Measurements from ENCODE around the gene COL17A1.

Gene COL17A1

DNA sequence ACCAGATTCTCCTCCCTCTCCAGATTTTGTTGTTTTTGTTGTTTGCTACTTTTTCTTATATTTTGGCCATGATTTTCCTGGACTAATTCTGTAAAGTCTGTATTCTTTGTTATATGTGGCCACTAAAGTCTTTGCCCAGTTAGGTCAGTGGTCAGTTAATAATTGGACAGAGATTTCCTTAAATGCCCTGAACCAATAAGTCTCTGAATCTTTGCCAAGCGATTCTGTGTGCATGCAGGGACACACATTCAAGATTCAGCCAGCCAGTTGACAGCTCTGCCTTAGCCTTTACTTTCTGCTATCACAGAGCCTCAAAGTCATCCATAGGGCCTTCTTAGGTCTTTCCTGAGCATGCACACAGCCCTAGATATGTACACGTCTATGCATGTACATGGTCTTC, 11.0 kb upstream of the COL17A1 start:
- DNase-seq, result no peak

DNA sequence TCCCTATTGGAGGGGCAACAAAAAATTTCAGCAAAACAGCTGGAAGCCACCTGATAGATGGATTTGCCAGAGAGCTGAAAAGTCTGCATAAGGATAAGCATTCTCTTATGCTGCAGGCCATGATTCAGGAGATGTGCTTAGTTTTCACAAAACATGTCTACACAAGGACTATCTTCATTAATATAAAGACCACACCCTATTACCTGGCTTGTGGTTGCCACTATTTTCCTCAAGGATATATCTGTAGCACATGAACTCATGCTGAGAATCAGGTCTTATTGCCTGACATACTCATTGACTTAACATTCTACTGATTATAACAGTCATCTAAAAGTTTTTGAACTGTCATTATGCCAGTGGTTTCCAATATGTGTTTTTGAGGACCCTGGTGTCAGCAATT, 7.1 kb upstream of the COL17A1 start:
- DNase-seq, result no peak

DNA sequence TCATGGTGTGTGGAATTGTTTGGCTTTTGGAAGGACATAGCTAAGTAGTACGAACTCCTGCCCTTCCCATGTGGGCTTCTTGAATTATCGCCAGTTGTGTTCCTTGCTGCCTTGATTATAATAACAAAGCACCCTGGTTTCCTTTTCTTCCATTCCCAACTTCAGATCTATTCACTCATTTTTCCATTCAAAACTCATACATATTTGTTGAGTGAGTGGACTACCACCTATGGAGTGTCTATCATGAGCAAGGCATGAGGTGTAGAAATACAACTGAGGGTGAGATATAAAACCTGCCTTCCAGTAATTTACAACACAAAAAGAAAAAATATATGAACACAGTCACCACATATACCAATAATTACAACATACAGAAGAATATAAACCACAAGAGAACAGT, 4.9 kb upstream of the COL17A1 start:
- DNase-seq, result no peak

DNA sequence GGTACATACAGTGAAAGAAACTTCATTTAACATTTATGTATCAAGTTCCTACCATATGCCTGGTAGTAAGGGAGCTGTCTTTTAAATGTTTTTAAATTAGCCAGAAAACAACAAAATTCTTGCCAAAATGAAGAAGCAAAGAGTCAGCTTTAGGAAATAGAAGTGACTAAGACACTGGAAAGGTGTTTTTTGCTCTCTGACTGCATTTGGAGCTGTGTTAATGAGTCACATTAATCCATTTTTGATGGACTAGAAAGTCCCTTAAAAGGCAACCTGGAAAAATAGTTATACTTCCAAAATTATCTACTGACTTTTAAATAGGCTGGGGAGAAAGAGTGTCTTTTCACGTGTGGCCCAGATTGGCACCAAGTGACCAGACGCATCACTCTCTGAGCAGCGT, 3.9 kb upstream of the COL17A1 start:
- no peak for DNase-seq

DNA sequence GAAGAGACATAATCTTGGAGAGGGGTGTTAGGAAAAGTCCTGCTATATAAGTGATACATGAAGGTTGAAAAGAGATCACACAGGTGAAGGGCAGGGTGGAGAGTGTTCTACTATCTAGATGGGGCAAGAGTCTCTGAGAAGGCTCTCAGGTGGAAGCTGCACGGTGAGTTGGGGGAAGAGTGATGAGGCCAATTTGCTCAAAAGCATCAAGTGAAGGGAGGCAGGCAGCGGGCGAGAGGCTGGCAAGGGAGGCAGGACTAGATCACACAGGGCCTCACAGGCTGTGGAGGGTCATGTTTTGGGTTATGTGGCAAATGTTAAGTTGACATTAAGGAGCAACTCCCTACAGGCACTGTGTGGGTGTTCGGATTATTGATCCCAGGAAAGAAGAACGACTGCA, 2.6 kb upstream of the COL17A1 start:
- no peak for DNase-seq

DNA sequence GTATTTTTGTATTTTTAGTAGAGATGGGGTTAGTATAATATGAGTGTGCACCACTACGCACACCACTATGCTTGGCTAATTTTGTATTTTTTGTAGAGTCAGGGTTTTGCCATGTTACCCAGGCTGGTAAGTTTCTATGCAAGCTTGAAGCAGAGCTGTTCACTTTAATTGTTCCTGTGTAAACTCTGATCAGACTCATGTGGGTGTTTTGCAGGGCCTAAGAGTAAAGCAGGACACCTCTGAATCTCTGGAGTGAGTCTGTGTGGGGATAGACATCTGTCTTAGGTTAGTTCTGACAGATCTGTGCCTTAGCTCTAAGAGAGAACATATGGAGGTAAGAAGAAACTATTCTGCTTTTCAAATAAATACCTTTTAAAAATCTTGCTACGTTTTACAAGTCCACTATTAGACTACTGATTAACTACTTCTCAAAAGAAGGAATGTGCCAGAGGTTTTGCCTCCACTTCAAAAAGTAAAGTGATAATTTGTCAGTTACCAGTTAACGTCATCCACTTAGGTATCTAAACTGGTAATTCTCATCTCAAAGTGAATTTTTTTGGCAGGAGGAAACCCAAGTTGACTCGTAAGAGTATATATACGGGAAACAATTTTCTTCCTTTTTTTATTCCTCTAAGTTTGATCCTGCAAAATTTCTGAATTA, 1.1 kb downstream of the COL17A1 start:
- no peak for DNase-seq

DNA sequence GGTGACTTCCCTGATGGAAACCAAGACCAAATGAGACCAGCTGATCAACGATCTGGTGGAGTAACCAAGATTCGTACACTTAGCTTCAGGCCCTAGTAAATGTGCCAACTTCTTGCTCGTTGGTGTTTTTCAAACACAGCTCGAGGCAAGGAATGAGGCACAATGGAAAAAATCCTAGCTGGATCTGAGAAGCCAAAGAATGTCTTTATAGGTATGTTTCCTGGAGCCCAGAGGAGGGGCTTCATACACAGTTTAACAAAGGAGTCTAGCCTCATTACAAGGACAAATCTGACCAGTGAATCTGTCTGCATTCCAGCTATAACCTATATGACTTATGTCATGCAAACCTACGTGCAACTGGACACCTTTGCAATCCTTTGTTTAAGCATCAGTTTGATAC, 3.7 kb downstream of the COL17A1 start:
- DNase-seq, result no peak

DNA sequence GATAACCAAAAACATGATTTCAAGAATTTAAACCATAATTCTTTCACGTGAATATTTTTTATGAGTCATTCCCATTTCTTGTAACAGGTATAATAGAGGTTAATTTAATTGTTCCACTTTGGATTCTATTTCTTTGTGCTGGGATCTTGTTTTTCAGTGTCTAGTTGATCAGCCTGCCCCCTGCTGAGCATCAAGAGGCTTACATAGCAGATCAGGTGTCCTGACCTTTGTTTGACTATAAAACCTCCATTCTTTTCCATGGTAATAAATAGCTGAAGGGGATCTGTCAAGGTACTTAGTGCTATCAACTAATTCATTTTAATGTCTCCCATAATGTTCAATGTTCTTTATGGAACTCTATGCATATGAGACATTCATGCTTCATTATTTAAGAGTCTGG, 4.9 kb downstream of the COL17A1 start:
- peak; percentile 75 to 76 for DNase-seq

DNA sequence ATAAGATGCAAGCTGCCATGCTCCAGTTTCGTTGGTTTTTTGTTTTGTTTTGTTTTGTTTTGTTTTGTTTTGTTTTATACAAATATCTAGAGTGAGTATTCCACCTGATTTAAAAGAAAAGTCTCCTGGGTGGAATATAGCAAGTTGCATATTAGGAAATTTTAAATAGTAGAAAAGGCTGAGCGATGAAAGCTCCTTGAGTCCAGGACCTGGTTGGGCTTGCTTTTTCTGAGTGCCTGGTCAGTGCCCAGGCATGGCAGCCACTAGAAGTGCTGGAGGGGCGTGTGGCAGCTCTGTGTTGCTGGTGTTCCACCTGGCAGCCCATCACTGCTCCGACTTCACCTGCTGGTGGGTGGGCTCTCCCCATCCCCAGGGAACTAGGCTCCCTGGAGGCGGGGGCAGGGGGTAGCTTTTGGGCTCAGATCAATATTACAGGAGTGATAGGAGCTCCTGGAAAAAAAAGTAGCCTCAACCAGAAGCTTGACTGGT, 8.0 kb downstream of the COL17A1 start:
- DNase-seq, result no peak

DNA sequence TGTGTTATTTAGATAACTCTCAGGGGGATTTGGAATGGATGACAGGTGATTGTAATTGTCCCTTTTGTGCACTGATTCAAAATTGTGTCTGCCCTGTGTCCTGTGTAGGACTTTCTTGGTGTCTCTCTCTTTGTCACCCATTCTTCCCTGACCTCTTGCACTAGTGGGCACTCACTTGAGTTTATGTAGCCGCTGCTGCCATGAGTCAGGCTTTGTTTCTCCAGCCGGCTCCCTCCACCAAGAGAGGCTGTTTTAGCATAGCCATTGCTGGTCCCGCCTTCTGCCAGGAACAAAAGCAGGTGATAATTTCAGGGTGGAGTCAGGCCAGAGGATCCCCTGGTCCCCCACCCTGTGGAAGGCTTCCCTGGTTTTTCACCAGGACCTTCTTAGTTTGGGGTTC, 8.4 kb downstream of the COL17A1 start:
- no peak for DNase-seq

DNA sequence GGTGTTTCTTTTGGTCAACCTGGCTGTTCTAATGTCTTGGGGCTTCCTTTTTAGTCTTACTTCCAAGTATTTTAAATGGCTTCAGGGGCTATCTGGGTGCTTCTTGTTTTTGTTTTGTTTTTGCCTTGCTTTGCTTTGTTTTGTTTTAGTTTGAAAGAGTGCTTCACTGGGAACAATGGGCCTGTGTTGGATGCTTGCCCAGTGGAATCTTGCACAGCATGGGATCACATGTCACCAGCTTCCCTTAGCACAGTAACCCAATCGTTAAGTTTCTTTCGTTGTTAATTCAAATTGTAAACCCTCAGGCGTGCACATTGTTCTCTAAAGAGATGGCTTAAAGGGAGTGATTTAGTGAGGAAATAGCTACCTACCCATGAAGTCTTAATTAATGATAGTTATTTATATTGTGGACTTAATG, 8.9 kb downstream of the COL17A1 start:
- DNase-seq, result no peak

DNA sequence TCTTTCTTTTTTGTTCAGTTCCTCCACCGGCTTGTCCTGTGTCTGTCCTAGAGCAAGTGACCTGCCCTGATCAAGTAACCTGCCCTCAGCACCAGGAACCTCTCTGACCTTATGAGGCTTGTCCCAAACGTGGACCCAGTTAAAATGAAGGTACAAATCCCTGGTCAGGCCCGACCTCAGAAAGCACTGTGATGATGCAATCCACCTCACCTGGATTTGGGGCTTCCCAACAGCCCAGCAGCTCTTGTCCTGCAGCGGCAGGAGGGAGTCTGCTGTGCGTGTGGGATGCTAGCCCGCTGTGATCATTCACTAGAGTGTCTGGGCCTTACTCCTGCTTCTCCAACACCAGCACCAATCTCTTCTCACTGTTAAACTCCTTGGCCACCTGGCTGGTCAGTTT, 11.2 kb downstream of the COL17A1 start:
- no peak for DNase-seq

DNA sequence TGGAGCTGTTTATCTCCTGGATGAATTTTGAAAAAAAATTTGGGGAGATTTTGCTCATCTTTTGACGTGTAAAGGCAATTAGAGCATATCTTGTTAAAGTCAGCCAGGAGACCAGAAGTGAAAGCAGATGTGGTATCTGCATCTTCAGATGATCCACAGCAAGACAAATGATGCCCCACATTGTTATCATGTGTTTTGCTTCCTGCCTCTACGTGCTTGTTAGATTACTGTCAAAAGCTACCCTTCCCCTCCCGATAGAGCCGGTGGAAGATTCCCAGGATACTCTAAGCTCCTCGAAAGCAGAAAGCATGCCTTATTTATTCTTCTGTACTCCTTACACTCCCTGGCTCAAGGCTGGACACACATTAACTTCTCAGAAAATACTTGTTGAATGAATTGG, 12.9 kb downstream of the COL17A1 start:
- no peak for DNase-seq

DNA sequence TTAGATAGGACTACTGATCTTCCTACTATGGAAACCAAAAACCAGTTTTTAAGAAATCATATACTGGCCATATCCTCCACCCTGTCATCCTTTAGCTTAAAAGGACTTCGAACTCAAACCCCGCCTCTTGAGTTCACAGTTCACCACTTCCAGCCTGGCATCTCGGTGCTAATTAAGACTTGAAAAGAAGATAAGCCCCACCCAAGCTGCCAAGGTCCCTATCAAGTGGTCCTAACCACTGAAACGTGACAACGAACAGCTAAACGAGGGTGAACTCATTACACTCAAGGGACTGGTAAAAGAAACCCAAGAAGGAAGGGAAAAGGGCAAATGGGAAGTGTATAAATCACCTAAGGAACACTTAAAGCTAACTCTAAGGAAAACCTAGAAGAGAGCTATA, 16.1 kb downstream of the COL17A1 start:
- DNase-seq, result no peak

DNA sequence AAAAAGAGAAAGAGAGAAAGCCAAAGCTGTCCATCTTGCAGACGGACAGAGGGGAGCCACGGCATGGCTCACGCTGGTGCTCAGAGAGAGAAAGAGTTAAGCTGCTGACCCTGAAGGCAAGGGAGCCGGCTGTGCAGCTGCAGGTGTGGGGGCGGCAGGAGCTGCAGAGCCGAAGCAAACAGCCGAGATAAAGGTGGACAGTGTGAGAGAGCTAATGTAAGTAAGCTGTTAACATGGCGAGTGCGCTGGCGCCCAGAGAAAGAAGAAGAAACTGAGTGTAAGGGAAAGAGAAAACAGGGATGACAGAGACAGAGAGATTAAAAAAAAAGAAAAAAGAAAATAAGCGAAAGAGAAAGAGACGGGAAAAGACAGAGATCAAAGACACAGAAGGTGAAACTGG, 18.2 kb downstream of the COL17A1 start:
- no peak for DNase-seq

DNA sequence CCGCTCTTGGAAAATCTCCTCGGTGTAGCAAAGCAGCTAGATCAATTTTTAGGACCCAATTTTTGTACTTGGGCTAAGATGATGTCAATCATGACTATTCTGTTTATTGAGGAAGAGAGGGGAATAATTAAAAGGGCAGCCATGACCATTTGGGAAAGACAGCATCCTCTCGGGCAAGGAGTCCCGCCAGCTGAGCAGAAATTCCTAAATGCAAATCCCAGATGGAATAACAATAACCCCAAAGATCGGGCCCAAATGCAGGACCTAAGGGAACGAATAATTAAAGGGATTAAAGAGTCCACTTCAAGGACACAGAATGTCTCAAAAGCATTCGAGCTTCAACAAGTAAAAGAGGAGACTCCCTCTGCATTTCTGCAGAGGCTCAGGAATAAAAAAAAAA, 18.7 kb downstream of the COL17A1 start:
- no peak for DNase-seq

DNA sequence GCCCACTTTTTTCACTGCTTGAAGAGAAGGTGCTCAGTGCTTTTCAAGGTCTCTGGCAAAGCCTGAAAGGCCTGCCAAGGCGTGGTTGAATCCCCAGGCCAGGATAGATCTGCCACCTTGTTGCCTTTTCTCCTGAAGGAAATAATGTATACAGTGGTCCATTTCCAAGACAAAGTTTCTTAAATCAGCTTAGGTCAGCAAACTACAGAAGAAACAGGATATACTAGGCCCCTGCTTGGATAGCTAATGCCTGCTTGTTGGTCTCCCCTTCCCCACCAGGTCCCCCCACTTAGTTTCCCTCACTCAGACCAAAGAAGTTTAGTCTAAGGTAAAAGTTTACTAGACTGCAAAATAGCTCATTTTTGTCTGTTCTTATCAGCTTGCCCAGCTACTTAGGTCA, 19.9 kb downstream of the COL17A1 start:
- no peak for DNase-seq

DNA sequence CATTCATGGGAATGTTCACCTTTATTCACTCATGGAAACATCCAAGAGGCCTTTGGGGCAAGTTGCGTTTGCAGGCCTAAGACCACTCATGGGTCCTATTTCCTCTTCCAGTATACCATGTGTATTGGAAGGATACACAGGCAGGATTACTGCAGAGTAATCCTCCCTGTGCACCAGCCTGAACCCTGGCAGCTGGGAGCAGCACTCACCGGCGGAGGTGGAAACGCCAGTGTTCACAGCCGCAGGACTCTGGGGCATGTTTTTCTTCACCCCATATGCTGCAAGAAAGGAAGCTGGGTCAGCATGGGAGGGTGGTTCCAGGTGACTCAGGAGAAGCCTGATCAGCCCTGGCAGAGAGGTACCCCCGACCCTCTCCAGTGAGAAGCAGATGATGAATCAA, 24.5 kb downstream of the COL17A1 start:
- DNase-seq, result no peak

DNA sequence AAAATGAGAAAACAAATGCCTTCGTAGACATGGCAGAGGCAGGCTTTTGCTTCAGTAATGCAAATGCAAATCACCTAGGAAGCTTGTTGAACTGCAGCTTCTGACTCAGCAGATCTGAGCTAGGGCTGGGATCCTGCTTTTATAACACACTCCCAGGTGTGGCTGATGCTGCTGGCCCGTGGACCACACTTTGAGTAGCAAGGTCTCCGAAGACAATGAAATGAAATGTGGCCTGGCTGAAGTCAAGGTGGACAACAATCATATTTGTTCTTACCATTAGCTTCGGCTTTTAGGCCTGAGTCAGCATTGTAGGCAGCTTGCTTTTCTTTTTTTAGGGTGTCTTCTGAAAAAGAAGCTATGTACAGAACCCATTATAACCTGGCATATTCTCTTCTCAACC, 26.3 kb downstream of the COL17A1 start:
- no peak for DNase-seq

DNA sequence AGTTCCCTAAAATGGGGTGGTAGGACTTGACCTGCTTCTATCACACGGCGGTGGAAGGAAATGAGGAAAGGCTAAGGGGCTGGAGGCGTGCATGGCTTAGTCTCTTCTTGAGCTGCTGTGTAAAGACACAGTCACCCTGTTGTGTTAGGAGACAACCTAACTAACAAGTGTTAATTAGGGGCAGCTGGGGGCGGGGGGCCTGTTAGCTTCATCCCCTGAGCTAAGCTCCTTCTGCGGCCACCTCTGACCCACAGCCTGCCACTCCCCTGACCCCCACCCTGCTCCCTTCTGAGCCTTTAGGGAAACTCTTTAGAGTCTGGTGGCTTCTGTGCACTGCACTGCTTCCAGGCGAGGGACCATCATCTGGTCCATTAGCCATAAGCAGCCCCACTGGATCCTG, 28.0 kb downstream of the COL17A1 start:
- no peak for DNase-seq

DNA sequence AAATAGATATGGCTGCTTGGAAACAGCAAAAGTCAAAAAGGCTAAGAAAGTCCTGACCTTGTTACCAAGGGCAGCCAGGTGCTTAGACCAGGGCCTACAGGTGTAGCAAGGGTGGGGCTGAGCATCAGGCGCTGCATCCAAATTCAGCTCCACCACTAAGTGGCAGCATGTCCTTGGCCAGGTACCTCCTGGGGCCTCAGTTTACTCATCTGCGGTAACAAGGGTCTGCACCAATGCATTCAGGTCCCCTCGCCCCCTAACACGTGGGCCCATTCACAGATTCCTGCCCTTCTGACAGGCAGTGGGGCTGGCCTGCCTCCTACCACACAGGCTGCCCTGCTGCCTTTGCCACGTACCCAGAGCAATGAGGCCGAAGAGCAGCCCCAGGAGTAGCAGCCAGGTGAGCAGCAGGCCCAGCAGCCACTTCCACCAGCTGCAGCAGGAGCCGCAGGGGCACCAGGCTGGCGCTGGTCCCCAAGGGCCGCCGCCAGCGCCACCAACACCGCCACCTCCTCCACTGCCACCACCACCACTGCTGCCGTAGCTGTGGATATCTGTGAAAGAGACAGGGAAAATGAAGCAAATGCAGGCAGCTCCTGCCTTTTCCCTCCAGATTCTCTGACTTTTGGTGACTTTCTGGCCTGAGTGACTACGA, 28.9 kb downstream of the COL17A1 start:
- no peak for DNase-seq

DNA sequence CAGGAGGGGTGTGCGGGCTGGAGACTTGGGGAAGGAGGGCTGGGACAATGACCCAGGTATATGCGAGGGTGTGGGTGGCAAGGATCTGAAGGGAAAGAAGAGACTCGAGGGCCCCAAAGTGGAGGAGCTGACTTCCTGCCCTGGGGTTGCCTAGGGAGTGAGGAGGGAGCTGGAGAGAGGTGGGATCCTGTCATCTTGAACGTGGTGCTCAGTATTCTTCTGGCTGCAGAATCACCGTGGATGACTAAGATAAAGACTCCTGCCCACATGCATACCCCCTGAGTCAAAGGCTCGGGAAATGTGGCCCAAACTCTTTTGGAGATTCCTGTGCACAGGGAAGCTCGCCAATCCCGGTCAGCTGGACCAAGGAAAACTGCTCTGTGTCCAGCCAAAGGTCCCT, 31.2 kb downstream of the COL17A1 start:
- DNase-seq, result no peak

DNA sequence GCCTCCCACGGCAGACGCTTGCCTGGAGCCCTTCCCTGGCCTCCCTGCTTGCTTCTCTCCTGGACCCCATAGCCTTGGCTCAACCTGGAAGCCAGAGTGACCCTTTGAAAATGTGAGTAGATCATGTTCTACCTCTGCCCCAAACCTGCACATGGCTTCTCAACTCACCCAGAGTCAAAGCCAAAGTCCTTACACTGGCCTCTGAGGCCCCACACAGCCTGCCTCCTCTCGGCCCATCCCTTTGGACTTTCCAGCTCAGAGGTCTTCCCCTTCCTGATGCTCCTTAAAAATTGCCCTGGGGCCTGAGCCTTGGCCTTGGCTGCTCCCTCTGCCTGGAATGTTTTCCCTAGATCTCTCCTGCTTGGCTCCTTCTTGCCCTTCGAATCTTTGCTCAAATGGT, 32.5 kb downstream of the COL17A1 start:
- DNase-seq, result no peak

DNA sequence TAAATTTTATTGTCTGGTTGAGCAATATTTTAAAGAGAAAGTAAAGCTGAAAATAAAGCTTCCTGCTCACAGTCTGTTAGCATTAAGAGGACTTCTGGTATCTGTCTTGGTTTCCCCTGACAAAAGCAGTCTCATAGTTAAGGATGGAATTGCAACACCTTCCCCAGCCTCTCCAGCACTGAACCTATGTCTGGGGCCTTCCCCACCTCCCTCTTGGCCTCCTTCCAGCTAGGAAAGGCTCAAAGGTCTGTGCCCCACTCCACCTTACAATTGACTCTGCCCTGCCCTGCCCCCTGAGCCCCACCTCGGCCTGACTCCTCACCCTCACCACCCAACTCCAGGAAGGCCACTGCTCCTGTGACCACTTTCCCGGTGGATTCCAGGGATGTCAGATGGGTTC, 33.2 kb downstream of the COL17A1 start:
- no peak for DNase-seq

All from Kasumi-1 (cell line).